GM19035 (cell line): ENCODE data around the gene DISC1.

Experiments
- ATAC-seq: cut with Tn5 transposase; IDR thresholded peaks from one replicate; pipeline ENCODE4 v1.9.1; 2021; ENCODE audit not compliant: unreplicated experiment

The DISC1 gene

GRCh38 chr1:231921646-231922345 lies 295.2 kb downstream of the DISC1 start:
- no peak for ATAC-seq

GRCh38 chr1:231923491-231924041 lies 297.0 kb downstream of the DISC1 start:
- no peak for ATAC-seq

GRCh38 chr1:231924180-231924579 lies 297.6 kb downstream of the DISC1 start:
- ATAC-seq = no peak

GRCh38 chr1:231925864-231926263 lies 299.3 kb downstream of the DISC1 start:
- ATAC-seq = no peak

- ATAC-seq = no peak
Measured at GRCh38 chr1:231926340-231926739, 299.8 kb downstream of the DISC1 start.

- ATAC-seq = no peak
Measured at GRCh38 chr1:231926933-231927332, 300.3 kb downstream of the DISC1 start.

- ATAC-seq = no peak
Measured at GRCh38 chr1:231927431-231927830, 300.8 kb downstream of the DISC1 start.

GRCh38 chr1:231929311-231929710 lies 302.7 kb downstream of the DISC1 start:
- ATAC-seq = no peak

GRCh38 chr1:231930257-231930947 lies 303.8 kb downstream of the DISC1 start:
- no peak for ATAC-seq

- ATAC-seq = no peak
Measured at GRCh38 chr1:231931146-231931545, 304.6 kb downstream of the DISC1 start.

GRCh38 chr1:231931846-231932454 lies 305.4 kb downstream of the DISC1 start:
- no peak for ATAC-seq

- ATAC-seq = no peak
Measured at GRCh38 chr1:231933711-231934626, 307.4 kb downstream of the DISC1 start.

GRCh38 chr1:231934797-231935196 lies 308.2 kb downstream of the DISC1 start:
- ATAC-seq = no peak

- ATAC-seq = no peak
Measured at GRCh38 chr1:231935856-231936255, 309.3 kb downstream of the DISC1 start.

- ATAC-seq = no peak
Measured at GRCh38 chr1:231936983-231937775, 310.6 kb downstream of the DISC1 start.

- ATAC-seq = no peak
Measured at GRCh38 chr1:231938211-231938610, 311.6 kb downstream of the DISC1 start.

GRCh38 chr1:231938711-231939110 lies 312.1 kb downstream of the DISC1 start:
- ATAC-seq = no peak

GRCh38 chr1:231939118-231939517 lies 312.5 kb downstream of the DISC1 start:
- ATAC-seq = no peak

- no peak for ATAC-seq
Measured at GRCh38 chr1:231940116-231940515, 313.5 kb downstream of the DISC1 start.

- no peak for ATAC-seq
Measured at GRCh38 chr1:231940701-231941100, 314.1 kb downstream of the DISC1 start.
